ENCODE results near the gene FAM13A. TPM values are rescaled to one million over a fixed set of nuclear protein-coding genes. Genes with fewer than 3 reads are reported as not detected.

The FAM13A gene
- polyA plus RNA-seq, 1 of the 3 experiments (the other 2 are of a cell fraction) = 0.67 TPM

- TF ChIP-seq CTCF (IDR thresholded peaks at IDR 0.05) = no peak
Measured at GRCh38 chr4:88982757-88983156, 74.2 kb downstream of the FAM13A start (continued).

- Histone ChIP-seq H4K20me1 (ENCODE audit: insufficient read depth) (no peaks in the 10 kb centered on the region), H3K9me3 (no peaks in the 10 kb centered on the region), H3K27me3 (ENCODE audit: insufficient read depth) (no peaks in the 10 kb centered on the region), H3K36me3 (replicated peaks in 1 of 2; ENCODE audit: control insufficient read depth in 1 of 2, insufficient read depth in 2 of 2, low read length in 1 of 2) (no peaks in the 10 kb centered on the region), H2AFZ (ENCODE audit: low read depth) (no peak overlapping the region), H3K79me2 (ENCODE audit: insufficient read depth) (no peaks in the 10 kb centered on the region), H3F3A (replicated peaks; ENCODE audit: insufficient read depth) (no peaks in the 10 kb centered on the region), H3K4me2 (no peak overlapping the region), H3K9me2 (no peaks in the 10 kb centered on the region), H3K4me3 (ENCODE audit: low read depth in 2 of 2, low read length in 1 of 2) (no peak overlapping the region), H3K27ac (ENCODE audit: low read depth in 2 of 2, low read length in 1 of 2) (no peak overlapping the region), H3K9ac (no peak overlapping the region), H3K4me1 (ENCODE audit: control insufficient read depth in 1 of 2, insufficient read depth in 2 of 2, low read depth in 1 of 2, low read length in 1 of 2) (no peaks in the 10 kb centered on the region)
- WGBS (ENCODE audit: low lambda C conversion rate) = 44% methylated on average over 2 of the region's 2 CpGs
- no peak for DNase-seq
- ChIA-PET CTCF (interaction anchor here (0.7 kb wide), 1 partner anchor 70 kb away, joined by 3 read pairs; no protein-coding TSS in a partner anchor), POLR2A (no interaction called here)
- TF ChIP-seq PBX3 (IDR thresholded peaks at IDR 0.05) = no peak
- no peak for TF ChIP-seq POLR2AphosphoS5 (IDR thresholded peaks at IDR 0.05; ENCODE audit: low read depth, low read length)
- TF ChIP-seq USF1 (IDR thresholded peaks at IDR 0.05; ENCODE audit: borderline replicate concordance, low read depth) = no peak
- TF ChIP-seq NFIC (IDR thresholded peaks at IDR 0.05; ENCODE audit: borderline replicate concordance) = no peak
- TF ChIP-seq RXRA (IDR thresholded peaks at IDR 0.05; ENCODE audit: borderline replicate concordance, low read depth) = no peak
- no peak for TF ChIP-seq RAD21 (IDR thresholded peaks at IDR 0.05; ENCODE audit: low read length)
- no peak for TF ChIP-seq GABPA (IDR thresholded peaks at IDR 0.05; ENCODE audit: low read depth)
Measured at GRCh38 chr4:88981993-88982392, 75.0 kb downstream of the FAM13A start.

GRCh38 chr4:88981556-88981955 is 75.4 kb downstream of the FAM13A start:
- Histone ChIP-seq H3K9me2 (no peaks in the 10 kb centered on the region), H3K9ac (no peak overlapping the region), H3K4me3 (ENCODE audit: low read depth in 2 of 2, low read length in 1 of 2) (no peak overlapping the region), H3K36me3 (replicated peaks in 1 of 2; ENCODE audit: control insufficient read depth in 1 of 2, insufficient read depth in 2 of 2, low read length in 1 of 2) (no peaks in the 10 kb centered on the region), H3K79me2 (ENCODE audit: insufficient read depth) (no peaks in the 10 kb centered on the region), H3K4me1 (ENCODE audit: control insufficient read depth in 1 of 2, insufficient read depth in 2 of 2, low read depth in 1 of 2, low read length in 1 of 2) (no peaks in the 10 kb centered on the region), H3K27ac (ENCODE audit: low read depth in 2 of 2, low read length in 1 of 2) (no peak overlapping the region), H4K20me1 (ENCODE audit: insufficient read depth) (no peaks in the 10 kb centered on the region), H3K9me3 (no peaks in the 10 kb centered on the region), H2AFZ (ENCODE audit: low read depth) (no peak overlapping the region), H3F3A (replicated peaks; ENCODE audit: insufficient read depth) (no peaks in the 10 kb centered on the region), H3K4me2 (no peak overlapping the region), H3K27me3 (ENCODE audit: insufficient read depth) (no peaks in the 10 kb centered on the region)
- CTCF ChIA-PET = interaction anchor here (0.7 kb wide), 1 partner anchor 70 kb away, joined by 3 read pairs; no protein-coding TSS in a partner anchor
- DNase-seq = no peak
- POLR2A ChIA-PET = no interaction called here
- WGBS (ENCODE audit: low lambda C conversion rate) = 61% methylated on average over 2 of the region's 2 CpGs
- TF ChIP-seq FOSL2 (IDR thresholded peaks at IDR 0.05; ENCODE audit: borderline replicate concordance, low read depth) = no peak
- no peak for TF ChIP-seq REST (IDR thresholded peaks at IDR 0.05; ENCODE audit: low read depth, low read length)
- TF ChIP-seq RFX5 (IDR thresholded peaks at IDR 0.05; ENCODE audit: low read length) = no peak
- no peak for TF ChIP-seq MEF2A (IDR thresholded peaks at IDR 0.05; ENCODE audit: borderline replicate concordance, low read depth)
- TF ChIP-seq CTCF (IDR thresholded peaks at IDR 0.05) = no peak
- no peak for TF ChIP-seq EZH2phosphoT487 (IDR thresholded peaks at IDR 0.05; ENCODE audit: borderline replicate concordance, low read depth)
- TF ChIP-seq FOXM1 (IDR thresholded peaks at IDR 0.05; ENCODE audit: low read depth) = no peak
- TF ChIP-seq PBX3 (IDR thresholded peaks at IDR 0.05) = no peak
